Measurements from ENCODE around the gene TKTL2. TPM values are rescaled to one million over a fixed set of nuclear protein-coding genes. Genes with fewer than 3 reads are reported as not detected.

The TKTL2 gene
- total and polyA plus RNA-seq, 12 donors: not detected

DNA sequence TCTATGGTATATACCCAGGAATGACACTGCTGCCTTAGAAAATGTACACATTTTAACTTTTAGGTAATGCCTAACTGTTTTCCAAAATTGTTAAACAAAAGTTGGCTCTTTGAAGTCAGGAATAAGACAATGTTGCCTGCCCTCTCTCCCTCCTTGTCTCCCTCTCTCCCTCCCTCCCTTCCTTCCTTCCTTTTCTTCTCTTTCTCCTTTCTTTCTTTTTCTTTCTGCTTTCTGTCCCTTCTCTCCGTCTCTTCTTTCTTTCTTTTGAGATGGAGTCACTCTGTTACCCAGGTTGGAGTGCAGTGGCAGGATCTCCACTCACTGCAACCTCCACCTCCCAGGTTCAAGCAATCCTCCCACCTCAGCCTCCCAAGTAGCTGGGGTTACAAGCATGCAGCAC is 16.4 kb upstream of the TKTL2 start:
- WGBS, 4 donors: 47 to 74% (median 52%) methylated on average over 1 of the region's 1 CpG
- DNase-seq: no peak
- intact Hi-C loops (cut with DNase I): loop anchor here (5.0 to 10.0 kb wide), 2 partner anchors 55 to 57 kb away; no protein-coding TSS in a partner anchor

DNA sequence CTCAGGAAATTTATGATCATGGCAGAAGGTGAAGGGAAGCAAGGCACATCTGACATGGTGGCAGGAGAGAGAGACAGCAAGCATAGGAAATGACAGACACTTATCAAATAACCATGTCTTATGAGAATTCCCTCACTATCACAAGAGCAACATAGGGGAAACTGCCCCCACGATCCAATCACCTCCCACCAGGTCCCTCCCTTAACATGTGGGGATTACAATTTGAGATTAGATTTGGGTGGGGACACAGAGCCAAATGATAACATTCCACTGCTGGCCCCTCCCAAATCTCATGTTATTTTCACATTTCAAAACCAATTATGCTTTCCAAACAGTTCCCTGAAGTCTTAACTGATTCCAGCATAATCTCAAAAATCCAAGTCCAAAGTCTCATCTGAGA is 12.8 kb upstream of the TKTL2 start:
- 60 to 85% (median 72%) methylated on average over 1 of the region's 1 CpG for WGBS, 4 donors
- intact Hi-C loops (cut with DNase I): loop anchor here (5.0 to 10.0 kb wide), 2 partner anchors 58 to 61 kb away; no protein-coding TSS in a partner anchor

More for the DNA sequence above, 16.4 kb upstream of the TKTL2 start:
- Histone ChIP-seq H3K4me3 (no peak overlapping the region), H3K4me1 (replicated peaks in 1 of 2) (no peaks in the 10 kb centered on the region), H3K27me3 (no peaks in the 10 kb centered on the region), H3K36me3 (replicated peaks in 1 of 2) (no peaks in the 10 kb centered on the region), H3K9me3 (replicated peaks in 1 of 3) (no peaks in the 10 kb centered on the region), H3K27ac (no peak overlapping the region)
- no peak for TF ChIP-seq POLR2A (IDR thresholded peaks at IDR 0.05)
- TF ChIP-seq, protein P1, sequence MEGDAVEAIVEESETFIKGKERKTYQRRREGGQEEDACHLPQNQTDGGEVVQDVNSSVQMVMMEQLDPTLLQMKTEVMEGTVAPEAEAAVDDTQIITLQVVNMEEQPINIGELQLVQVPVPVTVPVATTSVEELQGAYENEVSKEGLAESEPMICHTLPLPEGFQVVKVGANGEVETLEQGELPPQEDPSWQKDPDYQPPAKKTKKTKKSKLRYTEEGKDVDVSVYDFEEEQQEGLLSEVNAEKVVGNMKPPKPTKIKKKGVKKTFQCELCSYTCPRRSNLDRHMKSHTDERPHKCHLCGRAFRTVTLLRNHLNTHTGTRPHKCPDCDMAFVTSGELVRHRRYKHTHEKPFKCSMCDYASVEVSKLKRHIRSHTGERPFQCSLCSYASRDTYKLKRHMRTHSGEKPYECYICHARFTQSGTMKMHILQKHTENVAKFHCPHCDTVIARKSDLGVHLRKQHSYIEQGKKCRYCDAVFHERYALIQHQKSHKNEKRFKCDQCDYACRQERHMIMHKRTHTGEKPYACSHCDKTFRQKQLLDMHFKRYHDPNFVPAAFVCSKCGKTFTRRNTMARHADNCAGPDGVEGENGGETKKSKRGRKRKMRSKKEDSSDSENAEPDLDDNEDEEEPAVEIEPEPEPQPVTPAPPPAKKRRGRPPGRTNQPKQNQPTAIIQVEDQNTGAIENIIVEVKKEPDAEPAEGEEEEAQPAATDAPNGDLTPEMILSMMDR (IDR thresholded peaks at IDR 0.05): no peak

DNA sequence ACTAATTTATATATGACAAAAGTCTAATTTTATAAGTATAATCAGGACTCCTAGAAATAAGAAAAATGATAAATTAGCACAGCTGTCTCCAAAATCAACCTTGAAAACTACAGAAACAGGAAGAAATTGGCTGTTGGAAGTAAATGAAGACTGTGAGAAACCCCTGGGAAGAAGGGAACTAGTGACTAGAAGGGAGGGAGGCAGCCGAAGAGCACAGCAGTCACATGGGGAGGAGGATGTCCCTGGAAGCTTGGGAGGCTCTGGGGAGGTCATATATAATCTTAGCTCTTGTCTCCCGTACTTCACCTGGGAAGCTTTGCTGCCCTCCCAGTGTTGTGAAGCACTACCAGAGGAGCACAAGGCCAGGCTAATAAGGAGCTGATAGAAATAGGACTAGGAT is 12.0 kb upstream of the TKTL2 start:
- no peaks in the 10 kb centered on the region for H3K4me1 ChIP-seq (replicated peaks in 1 of 2)
- H3K36me3 ChIP-seq (replicated peaks in 1 of 2): no peaks in the 10 kb centered on the region
- H3K27ac ChIP-seq: no peak overlapping the region
- no peaks in the 10 kb centered on the region for H3K27me3 ChIP-seq
- no peaks in the 10 kb centered on the region for H3K9me3 ChIP-seq (replicated peaks in 1 of 3)
- TF ChIP-seq, protein P1 (IDR thresholded peaks at IDR 0.05): no peak
- no peak for TF ChIP-seq POLR2A (IDR thresholded peaks at IDR 0.05)
- no peak overlapping the region for H3K4me3 ChIP-seq
- intact Hi-C loops (cut with DNase I): loop anchor here (5.0 to 10.0 kb wide), 2 partner anchors 59 to 62 kb away; no protein-coding TSS in a partner anchor
- DNase-seq: no peak
- WGBS, 4 donors: 24 to 32% (median 31%) methylated on average over 2 of the region's 2 CpGs

More for the DNA sequence above, 12.8 kb upstream of the TKTL2 start:
- Histone ChIP-seq H3K9me3 (replicated peaks in 1 of 3) (no peaks in the 10 kb centered on the region), H3K36me3 (replicated peaks in 1 of 2) (no peaks in the 10 kb centered on the region), H3K4me1 (replicated peaks in 1 of 2) (no peaks in the 10 kb centered on the region), H3K27ac (no peak overlapping the region), H3K27me3 (no peaks in the 10 kb centered on the region), H3K4me3 (no peak overlapping the region)
- no peak for DNase-seq
- TF ChIP-seq, protein P1 (IDR thresholded peaks at IDR 0.05): no peak
- no peak for TF ChIP-seq POLR2A (IDR thresholded peaks at IDR 0.05)

DNA sequence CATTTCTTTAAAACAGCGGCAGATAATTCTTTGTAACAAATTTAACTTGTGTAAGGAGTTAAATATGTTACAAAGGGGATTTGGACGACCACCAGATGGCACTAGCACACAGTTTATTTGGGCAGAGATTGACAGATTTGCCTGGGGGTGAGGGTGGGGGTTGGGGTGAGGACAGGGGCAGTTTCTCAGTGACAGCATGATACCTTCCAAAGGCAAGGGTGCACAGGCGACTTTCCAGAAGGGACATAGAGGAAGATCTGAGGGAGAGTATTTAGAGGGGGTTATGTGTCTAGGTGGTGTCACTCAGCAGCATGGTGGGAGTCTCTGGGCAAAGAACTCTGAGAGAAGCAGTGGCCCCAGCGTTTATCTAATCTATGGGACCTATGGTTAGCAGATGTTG is 11.4 kb upstream of the TKTL2 start:
- DNase-seq: peak in 5 of 7 donors; percentile 27 to 64 (median 51)
- 9 to 26% (median 17%) methylated on average over 4 of the region's 4 CpGs for WGBS, 4 donors
- Histone ChIP-seq H3K27me3 (no peaks in the 10 kb centered on the region), H3K9me3 (replicated peaks in 1 of 3) (no peaks in the 10 kb centered on the region), H3K4me3 (no peak overlapping the region), H3K4me1 (replicated peaks in 1 of 2) (no peaks in the 10 kb centered on the region), H3K27ac (no peak overlapping the region), H3K36me3 (replicated peaks in 1 of 2) (no peaks in the 10 kb centered on the region)
- TF ChIP-seq, protein P1 (IDR thresholded peaks at IDR 0.05): peak; percentile 32 to 60 (median 46)
- TF ChIP-seq POLR2A (IDR thresholded peaks at IDR 0.05): no peak
- intact Hi-C loops (cut with DNase I): loop anchor here (5.0 to 10.0 kb wide), 2 partner anchors 60 to 62 kb away; no protein-coding TSS in a partner anchor

Measured in adrenal gland (tissue), 12 donors.